ENCODE measurements around the gene HES5. TPM values are rescaled to one million over a fixed set of nuclear protein-coding genes. Genes with fewer than 3 reads are reported as not detected.

Gene HES5
- total RNA-seq, 2 experiments from 2014 or later = not detected

- POLR2A ChIA-PET = interaction anchor here (0.7 to 1.6 kb wide), 4 partner anchors 9 to 64 kb away, joined by 3 to 7 read pairs (median 3); no protein-coding TSS in a partner anchor
- CTCF ChIA-PET = interaction anchor here (0.8 to 1.0 kb wide), 2 partner anchors 37 to 104 kb away, joined by 3 read pairs; partner anchors contain the start of gene TNFRSF14
- ATAC-seq (no peak), DNase-seq (no peak)
- Mint-ChIP-seq H3K9me3 (no peaks in the 10 kb centered on the region), H3K4me3 (no peak overlapping the region), H3K27ac (no peak overlapping the region), H3K4me1 (ENCODE audit: low read depth) (peaks cover 20% of the 10 kb centered on the region), H3K27me3 (no peaks in the 10 kb centered on the region), H3K36me3 (ENCODE audit: low read depth) (peaks cover 24% of the 10 kb centered on the region)
- no peak for TF ChIP-seq CTCF (IDR thresholded peaks at IDR 0.05)
- intact Hi-C loops (cut with micrococcal nuclease) = no loop called here
These were observed 10.9 kb downstream of the HES5 start for GRCh38 chr1:2519029-2519685.

- no peaks in the 10 kb centered on the region for H3K9me3 Mint-ChIP-seq
- DNase-seq = no peak
- POLR2A ChIA-PET = no interaction called here
- CTCF ChIA-PET = no interaction called here
- intact Hi-C loops (cut with micrococcal nuclease) = no loop called here
- no peak overlapping the region for H3K27ac Mint-ChIP-seq
- no peaks in the 10 kb centered on the region for H3K27me3 Mint-ChIP-seq
- H3K36me3 Mint-ChIP-seq (ENCODE audit: low read depth) = peaks cover 25% of the 10 kb centered on the region
- no peak overlapping the region for H3K4me3 Mint-ChIP-seq
- H3K4me1 Mint-ChIP-seq (ENCODE audit: low read depth) = peaks cover 15% of the 10 kb centered on the region
- ATAC-seq = no peak
- no peak for TF ChIP-seq CTCF (IDR thresholded peaks at IDR 0.05)
These were observed 11.5 kb downstream of the HES5 start for GRCh38 chr1:2518528-2518927.

- H3K4me3 Mint-ChIP-seq = no peak overlapping the region
- no peak overlapping the region for H3K27ac Mint-ChIP-seq
- no peak for DNase-seq
- H3K36me3 Mint-ChIP-seq (ENCODE audit: low read depth) = peaks cover 22% of the 10 kb centered on the region
- intact Hi-C loops (cut with micrococcal nuclease) = no loop called here
- TF ChIP-seq CTCF (IDR thresholded peaks at IDR 0.05) = no peak
- POLR2A ChIA-PET = no interaction called here
- peaks cover 10% of the 10 kb centered on the region for H3K4me1 Mint-ChIP-seq (ENCODE audit: low read depth)
- no peak for ATAC-seq
- CTCF ChIA-PET = no interaction called here
- H3K27me3 Mint-ChIP-seq = no peaks in the 10 kb centered on the region
- H3K9me3 Mint-ChIP-seq = no peaks in the 10 kb centered on the region
These were observed 12.1 kb downstream of the HES5 start for GRCh38 chr1:2517966-2518365.

GRCh38 chr1:2516946-2517345 lies 13.1 kb downstream of the HES5 start:
- no peaks in the 10 kb centered on the region for H3K27me3 Mint-ChIP-seq
- TF ChIP-seq CTCF (IDR thresholded peaks at IDR 0.05) = no peak
- no peak overlapping the region for H3K4me3 Mint-ChIP-seq
- DNase-seq (no peak), ATAC-seq (no peak)
- H3K4me1 Mint-ChIP-seq (ENCODE audit: low read depth) = peaks cover 3% of the 10 kb centered on the region
- ChIA-PET CTCF (interaction anchor here (0.7 kb wide), 1 partner anchor 30 kb away, joined by 3 read pairs; no protein-coding TSS in a partner anchor), POLR2A (interaction anchor here (0.6 kb wide), 1 partner anchor 128 kb away, joined by 3 read pairs; no protein-coding TSS in a partner anchor)
- H3K36me3 Mint-ChIP-seq (ENCODE audit: low read depth) = peaks cover 17% of the 10 kb centered on the region
- intact Hi-C loops (cut with micrococcal nuclease) = no loop called here
- no peaks in the 10 kb centered on the region for H3K9me3 Mint-ChIP-seq
- no peak overlapping the region for H3K27ac Mint-ChIP-seq

GRCh38 chr1:2516124-2516523 lies 13.9 kb downstream of the HES5 start:
- Mint-ChIP-seq H3K27ac (no peak overlapping the region), H3K36me3 (ENCODE audit: low read depth) (peaks cover 17% of the 10 kb centered on the region), H3K4me3 (no peak overlapping the region), H3K9me3 (no peaks in the 10 kb centered on the region), H3K4me1 (ENCODE audit: low read depth) (peaks cover 2% of the 10 kb centered on the region), H3K27me3 (no peaks in the 10 kb centered on the region)
- POLR2A ChIA-PET = interaction anchor here (1.0 kb wide), 1 partner anchor 40 kb away, joined by 3 read pairs; the partner anchor contains the start of gene TNFRSF14
- intact Hi-C loops (cut with micrococcal nuclease) = no loop called here
- DNase-seq (no peak), ATAC-seq (no peak)
- no peak for TF ChIP-seq CTCF (IDR thresholded peaks at IDR 0.05)
- CTCF ChIA-PET = no interaction called here
